ENCODE data around the gene GIGYF2. TPM values are rescaled to one million over a fixed set of nuclear protein-coding genes. Genes with fewer than 3 reads are reported as not detected.

The GIGYF2 gene
- total RNA-seq, 1 experiment from 2014 or later: 60.6 TPM

DNA sequence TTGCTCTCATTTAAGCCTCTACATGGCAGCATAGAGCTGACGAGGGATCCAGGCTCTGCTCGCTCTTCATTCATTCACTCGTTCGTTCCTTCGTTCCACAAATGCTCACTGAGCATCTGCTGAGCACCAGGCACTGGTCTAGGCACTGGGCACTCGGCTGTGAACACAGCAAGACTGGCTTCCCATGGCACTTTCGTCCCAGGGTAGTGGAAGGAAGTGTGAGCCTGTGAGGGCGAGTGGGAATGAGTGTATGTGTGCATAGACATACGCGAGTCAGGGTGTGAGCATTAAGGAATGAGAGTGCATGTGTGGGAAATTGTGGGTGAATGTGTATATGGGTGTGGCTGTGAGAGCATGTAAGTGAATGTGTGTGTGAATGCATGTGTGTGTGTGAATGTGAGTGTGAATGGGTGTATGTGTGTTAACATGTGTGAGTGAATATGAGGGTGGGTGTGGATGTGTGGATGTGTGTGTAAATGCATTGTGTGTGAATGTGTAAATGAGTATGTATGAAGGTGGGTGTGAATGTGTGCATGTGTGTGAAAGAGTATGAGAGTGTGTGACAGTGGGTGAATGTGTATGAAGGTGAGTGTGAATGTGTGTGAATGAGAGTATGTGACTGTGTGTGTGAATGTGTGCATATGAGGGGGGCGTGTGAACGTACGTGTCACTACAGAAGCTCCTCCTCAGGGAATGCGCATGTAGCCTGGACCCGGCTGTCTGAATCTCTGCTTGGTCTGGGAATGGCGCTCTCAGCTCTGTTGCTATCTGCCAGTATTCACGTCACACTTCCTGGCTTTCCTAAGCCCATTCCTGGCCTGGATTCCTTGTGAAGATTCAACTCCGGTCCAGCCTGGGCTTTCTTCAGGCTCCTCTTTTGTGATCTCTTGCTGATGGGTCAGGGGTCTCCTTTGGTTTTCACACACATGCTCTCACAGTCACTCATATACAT, 201.7 kb downstream of the GIGYF2 start:
- Histone ChIP-seq H2AFZ (ENCODE audit: low read depth, low read length, poor library complexity, severe bottlenecking) (no peak overlapping the region), H3K9ac (ENCODE audit: low read length) (no peak overlapping the region), H3K9me2 (ENCODE audit: insufficient read depth) (no peaks in the 10 kb centered on the region), H4K20me1 (ENCODE audit: insufficient read depth) (no peaks in the 10 kb centered on the region), H3K27ac (ENCODE audit: low read depth, low read length) (no peak overlapping the region), H3K4me1 (ENCODE audit: control insufficient read depth in 1 of 2, insufficient read depth in 2 of 2, low read length in 2 of 2) (peaks cover 16 to 45% of the 10 kb centered on the region in 2 experiments), H3K36me3 (ENCODE audit: control insufficient read depth in 1 of 2, insufficient read depth in 2 of 2, low read length in 2 of 2) (no peaks in the 10 kb centered on the region), H3K27me3 (ENCODE audit: insufficient read depth, low read length) (no peaks in the 10 kb centered on the region), H3K4me2 (ENCODE audit: low read length) (no peak overlapping the region), H3K4me3 (replicated peaks in 1 of 2; ENCODE audit: low read depth in 1 of 2, low read length in 2 of 2) (no peak overlapping the region), H3K79me2 (ENCODE audit: insufficient read depth, low read length) (no peaks in the 10 kb centered on the region), H3K9me3 (ENCODE audit: control insufficient read depth in 1 of 2, insufficient read depth in 1 of 2, low read depth in 1 of 2, low read length in 2 of 2) (no peaks in the 10 kb centered on the region)
- ATAC-seq (no peak), DNase-seq (ENCODE audit: low read depth, low spot score) (no peak)
- POLR2A ChIA-PET: no interaction called here
- RAD21 ChIA-PET (ENCODE audit: low non-redundant PET in 1 of 2, low total read pairs in 2 of 2, uncharacterized antibody in 2 of 2, unreplicated experiment in 2 of 2): no interaction called here
- CTCF ChIA-PET: no interaction called here
- intact Hi-C loops (cut with micrococcal nuclease): no loop called here
- TF ChIP-seq SP1 (IDR thresholded peaks at IDR 0.05; ENCODE audit: low read depth) (no peak), EZH2phosphoT487 (IDR thresholded peaks at IDR 0.05; ENCODE audit: borderline replicate concordance) (no peak), FOSL1 (IDR thresholded peaks at IDR 0.05; ENCODE audit: low read depth) (no peak), POLR2A (IDR thresholded peaks at IDR 0.05; ENCODE audit: borderline replicate concordance, extremely low read depth, insufficient read depth, insufficient read length) (no peak), CBX3 (IDR thresholded peaks at IDR 0.05; ENCODE audit: low read depth) (no peak), SRF (IDR thresholded peaks at IDR 0.05; ENCODE audit: low read depth) (no peak), JUND (IDR thresholded peaks at IDR 0.05) (no peak)
- BruUV-seq (replicated peaks): no TSS peak

DNA sequence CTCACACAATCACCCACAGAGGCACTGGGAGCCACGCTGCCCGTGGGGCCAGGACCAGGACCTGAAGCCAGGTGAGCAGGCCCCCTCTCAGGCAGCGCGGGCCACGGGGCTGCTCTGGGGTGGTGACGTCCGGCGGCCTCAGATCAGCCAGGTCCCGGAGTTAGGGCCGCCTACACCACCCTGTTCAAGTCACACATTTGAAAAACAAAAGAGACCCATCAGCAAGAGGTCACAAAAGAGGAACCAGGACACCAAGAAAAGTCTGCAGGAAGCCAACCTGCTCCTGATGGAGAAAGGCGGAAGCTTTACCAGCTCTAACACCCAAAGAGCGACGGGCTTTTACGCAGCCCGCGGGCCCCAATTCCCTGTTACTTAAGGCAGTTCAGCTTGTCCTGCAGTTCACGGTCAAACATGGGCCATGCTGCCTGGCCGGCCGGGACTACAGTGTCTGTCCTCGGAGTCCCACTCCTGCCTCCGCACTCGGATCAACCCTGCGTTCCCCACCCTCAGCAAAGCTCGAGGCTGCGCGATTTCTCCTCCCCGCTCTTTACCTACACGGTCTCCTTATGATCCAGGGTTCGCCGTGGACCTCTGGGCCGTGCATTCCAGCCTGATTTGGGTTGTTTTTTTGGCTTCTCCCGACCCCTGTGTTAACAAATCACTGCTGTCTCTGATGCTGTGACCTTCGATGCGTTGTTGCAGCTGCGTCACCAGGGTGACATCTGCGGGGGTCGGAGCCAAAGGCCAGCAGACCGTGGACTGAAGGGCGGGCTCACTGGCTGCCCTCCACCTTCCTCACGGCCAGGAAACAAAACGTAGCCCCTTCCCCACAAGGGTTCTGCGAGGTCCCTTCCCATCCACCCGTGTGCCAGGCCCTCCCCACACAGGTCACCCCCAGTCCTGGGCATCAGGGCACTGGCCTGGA, 203.9 kb downstream of the GIGYF2 start:
- no peaks in the 10 kb centered on the region for H3K9me2 ChIP-seq (ENCODE audit: insufficient read depth)
- no peaks in the 10 kb centered on the region for H3K79me2 ChIP-seq (ENCODE audit: insufficient read depth, low read length)
- H2AFZ ChIP-seq (ENCODE audit: low read depth, low read length, poor library complexity, severe bottlenecking): no peak overlapping the region
- H4K20me1 ChIP-seq (ENCODE audit: insufficient read depth): no peaks in the 10 kb centered on the region
- intact Hi-C loops (cut with micrococcal nuclease): loop anchor here (5.0 kb wide), 1 partner anchor 126 kb away; no protein-coding TSS in a partner anchor
- 0 out of 2 replicates have a peak, but pooled peaks have one; percentile 1 for ATAC-seq
- peak overlapping the region; percentile 59 for H3K9ac ChIP-seq (ENCODE audit: low read length)
- CTCF ChIA-PET: no interaction called here
- TF ChIP-seq TCF7L2 (IDR thresholded peaks at IDR 0.05; ENCODE audit: borderline replicate concordance, extremely low read depth, insufficient read depth, insufficient read length): no peak
- no peak for TF ChIP-seq SIN3A (IDR thresholded peaks at IDR 0.05; ENCODE audit: low read depth)
- no peak for TF ChIP-seq ZFX (IDR thresholded peaks at IDR 0.05)
- POLR2A ChIA-PET: interaction anchor here (1.0 to 1.7 kb wide), 4 partner anchors 8 to 128 kb away, joined by 4 to 10 read pairs (median 6); no protein-coding TSS in a partner anchor
- H3K4me3 ChIP-seq (replicated peaks in 1 of 2; ENCODE audit: low read depth in 1 of 2, low read length in 2 of 2): peak overlapping the region; percentile 17 to 31; a peak in 3 of 4 replicates
- H3K27me3 ChIP-seq (ENCODE audit: insufficient read depth, low read length): no peaks in the 10 kb centered on the region
- peak overlapping the region; percentile 77 for H3K27ac ChIP-seq (ENCODE audit: low read depth, low read length)
- no TSS peak for BruUV-seq (replicated peaks)
- RAD21 ChIA-PET (ENCODE audit: low non-redundant PET in 1 of 2, low total read pairs in 2 of 2, uncharacterized antibody in 2 of 2, unreplicated experiment in 2 of 2): interaction anchor here in 1 of 2 experiments (1.0 kb wide), 1 partner anchor 128 kb away, joined by 3 read pairs; no protein-coding TSS in a partner anchor
- H3K4me1 ChIP-seq (ENCODE audit: control insufficient read depth in 1 of 2, insufficient read depth in 2 of 2, low read length in 2 of 2): peaks cover 16 to 34% of the 10 kb centered on the region in 2 experiments
- H3K9me3 ChIP-seq (ENCODE audit: control insufficient read depth in 1 of 2, insufficient read depth in 1 of 2, low read depth in 1 of 2, low read length in 2 of 2): no peaks in the 10 kb centered on the region
- H3K36me3 ChIP-seq (ENCODE audit: control insufficient read depth in 1 of 2, insufficient read depth in 2 of 2, low read length in 2 of 2): no peaks in the 10 kb centered on the region
- peak overlapping the region; percentile 82 for H3K4me2 ChIP-seq (ENCODE audit: low read length)
- no peak for DNase-seq (ENCODE audit: low read depth, low spot score)

Measured in HCT116 (cell line).